Embryonic facial prominence (tissue), 1 donor: Measurements from ENCODE around the gene LTA4H.

ENCODE experiments used
- DNase-seq: peaks from one replicate; pipeline ENCODE4 v3.0.0-alpha.2; 2016; ENCODE audit errors: extremely low spot score

Gene LTA4H

GRCh38 chr12:96057986-96058553 lies 22.7 kb upstream of the LTA4H start:
- DNase-seq, result no peak

- DNase-seq, result no peak
These were observed 21.5 kb upstream of the LTA4H start for GRCh38 chr12:96056646-96057455.

DNA sequence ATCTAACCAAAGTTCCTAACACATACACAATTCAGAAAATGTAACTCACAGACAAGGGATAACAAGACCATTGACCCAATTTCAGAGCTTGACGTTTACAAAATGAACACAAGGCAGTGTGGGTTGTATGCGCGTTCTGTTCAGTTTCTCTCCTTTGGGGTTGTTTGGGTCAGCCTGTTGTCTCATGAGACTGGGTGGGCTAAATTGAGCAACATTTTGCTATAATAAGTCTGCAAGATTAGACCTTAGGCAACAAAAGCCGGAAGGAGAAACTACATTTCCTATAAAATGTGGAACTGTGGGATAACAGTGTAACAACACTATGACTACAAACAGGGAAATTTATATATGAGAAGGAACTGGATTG lies 18.8 kb upstream of the LTA4H start:
- DNase-seq, result no peak

DNA sequence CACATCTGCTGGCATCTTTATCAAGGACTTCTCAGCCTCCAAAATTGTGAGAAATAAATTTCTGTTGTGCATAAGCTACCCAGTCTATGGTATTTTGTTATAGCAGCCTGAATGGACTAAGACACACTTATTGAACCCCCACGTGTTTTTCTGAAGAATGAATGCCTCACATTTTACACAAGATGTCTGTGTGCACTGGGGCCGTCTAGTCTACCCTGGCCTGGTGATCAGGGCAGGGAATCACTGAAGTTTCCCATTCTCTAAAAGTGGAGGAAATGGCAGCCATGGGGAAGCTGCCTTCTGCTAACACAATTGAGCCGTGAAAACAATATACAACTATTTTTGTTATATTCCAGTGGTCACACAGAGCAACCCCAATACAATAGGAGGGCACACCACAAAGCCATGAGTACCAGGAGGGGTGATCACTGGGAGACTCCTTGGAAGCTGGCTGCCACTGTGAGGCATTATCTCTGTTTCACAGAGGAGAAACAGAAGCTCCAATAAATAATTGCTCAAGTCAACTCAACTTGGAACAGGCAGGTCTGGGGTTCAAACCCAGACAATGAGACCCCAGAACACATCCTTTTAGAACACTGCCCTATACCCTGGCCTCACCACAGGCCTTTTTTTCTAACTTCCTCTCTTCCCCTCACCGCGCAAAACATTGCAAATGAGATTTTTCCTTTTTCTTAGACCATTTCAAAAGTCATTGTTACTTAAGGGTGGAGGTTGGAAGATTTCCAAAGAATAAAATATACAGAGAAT lies 18.3 kb upstream of the LTA4H start:
- no peak for DNase-seq

- DNase-seq, result no peak
These were observed 16.5 kb upstream of the LTA4H start for GRCh38 chr12:96051756-96052485.

DNA sequence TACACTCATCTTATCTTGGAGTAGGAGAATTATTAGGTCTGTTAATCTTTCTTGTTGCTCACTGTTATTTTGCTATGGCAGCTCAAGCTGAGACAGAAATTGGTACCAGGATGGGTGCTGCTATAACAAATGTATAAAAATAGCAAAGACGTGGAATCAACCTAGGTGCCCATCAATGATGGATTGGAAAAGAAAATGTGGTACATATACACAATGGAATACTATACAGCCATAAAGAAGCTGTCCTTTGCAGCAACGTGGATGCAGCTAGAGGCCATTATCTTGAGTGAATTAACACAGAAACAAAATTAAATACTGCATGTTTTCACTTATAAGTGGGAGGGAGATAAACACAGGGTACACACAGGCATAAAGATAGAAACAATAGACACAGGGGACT lies 14.8 kb upstream of the LTA4H start:
- DNase-seq, result no peak

- no peak for DNase-seq
These were observed 13.7 kb upstream of the LTA4H start for GRCh38 chr12:96049101-96049500.

DNA sequence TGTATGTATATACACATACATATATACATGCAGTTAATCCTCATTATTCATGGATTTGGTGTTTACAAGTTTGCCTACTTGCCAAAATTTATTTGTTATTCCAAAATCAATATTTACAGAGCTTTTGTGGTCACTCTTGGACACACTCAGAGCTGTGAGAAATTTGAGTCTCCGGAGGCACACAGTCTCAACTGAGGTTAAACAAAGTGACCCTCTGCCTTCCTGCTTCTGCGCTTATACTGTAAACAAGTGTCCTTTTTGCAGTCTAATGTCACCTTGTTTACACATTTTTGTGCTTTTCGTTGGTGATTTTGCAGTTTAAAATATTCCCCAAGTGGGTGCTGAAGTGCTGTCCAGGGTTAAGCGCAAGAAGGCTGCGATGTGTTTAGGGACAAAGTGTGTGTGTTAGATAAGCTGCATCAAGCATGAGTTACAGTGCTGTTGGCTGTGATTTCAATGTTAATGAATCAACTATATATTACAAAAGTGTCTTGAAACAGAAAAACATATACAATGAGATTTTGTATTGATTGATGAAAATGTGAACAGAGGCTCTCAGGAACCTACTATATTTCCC lies 13.1 kb upstream of the LTA4H start:
- no peak for DNase-seq

- peak; percentile 25 for DNase-seq
These were observed 12.1 kb upstream of the LTA4H start for GRCh38 chr12:96047229-96048211.

GRCh38 chr12:96046543-96047228 lies 11.3 kb upstream of the LTA4H start:
- DNase-seq, result no peak

- DNase-seq, result no peak
These were observed 10.2 kb upstream of the LTA4H start for GRCh38 chr12:96045566-96045965.

- no peak for DNase-seq
These were observed 9.5 kb upstream of the LTA4H start for GRCh38 chr12:96044943-96045290.

GRCh38 chr12:96044017-96044942 lies 8.9 kb upstream of the LTA4H start:
- DNase-seq, result no peak

DNA sequence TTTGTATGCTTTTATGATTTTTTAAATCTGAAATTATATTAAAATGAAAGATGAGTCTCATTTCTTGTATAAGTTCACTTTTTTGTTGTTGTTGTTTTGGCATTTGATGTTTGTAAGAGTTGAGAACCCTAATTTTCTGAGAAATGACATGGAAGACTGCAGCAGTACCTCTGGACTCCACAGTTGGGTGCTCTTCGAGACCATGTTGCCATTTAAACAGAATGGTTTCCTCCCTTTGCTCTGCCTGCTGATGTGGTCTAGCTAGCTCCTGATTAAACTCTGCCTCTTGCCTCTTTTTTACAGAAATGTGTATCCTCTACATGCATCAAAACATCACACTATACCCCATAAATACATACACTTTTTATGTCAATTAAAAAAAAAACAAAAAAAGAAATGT lies 5.8 kb upstream of the LTA4H start:
- DNase-seq, result no peak

- DNase-seq, result no peak
These were observed 5.1 kb upstream of the LTA4H start for GRCh38 chr12:96040305-96041133.

- DNase-seq, result no peak
These were observed 4.1 kb upstream of the LTA4H start for GRCh38 chr12:96039516-96039915.

DNA sequence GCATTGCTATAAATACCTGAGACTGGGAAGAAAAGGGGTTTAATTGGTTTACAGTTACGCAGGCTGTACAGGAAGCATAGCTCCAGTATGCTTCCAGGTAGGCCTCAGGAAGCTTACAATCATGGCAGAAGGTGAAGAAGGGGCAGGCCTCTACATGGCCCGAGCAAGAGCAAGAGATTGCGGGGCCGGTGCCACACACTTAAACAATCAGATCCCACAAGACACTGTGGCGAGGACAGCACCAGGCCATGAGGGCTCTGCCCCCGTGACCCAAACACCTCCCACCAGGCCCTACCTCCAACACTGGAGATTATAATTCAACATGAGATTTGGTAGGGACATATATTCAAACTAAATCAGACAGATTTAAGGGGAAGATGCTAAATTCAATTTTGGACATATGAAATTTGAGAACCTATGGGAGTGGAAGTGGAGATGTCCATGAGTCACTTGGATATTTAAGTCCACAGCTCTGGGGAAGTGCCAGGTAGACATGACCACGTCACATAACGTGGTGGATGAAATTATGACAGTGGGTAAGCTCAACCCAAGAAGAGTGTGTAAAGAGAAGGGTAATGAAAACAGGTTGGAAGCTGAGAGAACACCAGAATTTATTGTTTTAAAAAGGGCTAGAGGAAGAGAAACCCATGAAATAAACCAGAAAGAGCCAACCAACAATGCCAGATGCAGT lies 1.5 kb upstream of the LTA4H start:
- DNase-seq, result no peak
